Activated T-helper 2 cell treated with anti-CD3 and anti-CD28 coated beads, Interferon-gamma antibody, Interleukin-2, Interleukin-4, amounts not matched to agents 10 μg/mL and 5 μg/mL and 100 μg/mL, durations not matched to agents 14 hours and 24 hours and 36 hours (primary cell): ENCODE measurements around the gene DCTN4. TPM values are rescaled to one million over a fixed set of nuclear protein-coding genes. Genes with fewer than 3 reads are reported as not detected.
"Not testable (repeated sequence)": the region's sequence is repeated elsewhere in the genome, so short reads cannot be mapped to it uniquely, and the experiment has no call there.

Source experiments
- DNase-seq: peaks from one replicate; pipeline ENCODE4 v3.0.0; 2021; ENCODE audit warnings: low spot score
- H3K27ac Mint-ChIP-seq: one replicate; pipeline ENCODE4 v1.8.0; 2021; ENCODE audit warnings: mixed read lengths
- H3K27me3 Mint-ChIP-seq: one replicate; pipeline ENCODE4 v1.8.0; 2021; ENCODE audit warnings: low read depth, mixed read lengths
- H3K36me3 Mint-ChIP-seq: one replicate; pipeline ENCODE4 v1.8.0; 2021; ENCODE audit warnings: low read depth, mixed read lengths
- H3K4me1 Mint-ChIP-seq: one replicate; pipeline ENCODE4 v1.8.0; 2021; ENCODE audit warnings: low read depth, mixed read lengths
- H3K4me3 Mint-ChIP-seq: one replicate; pipeline ENCODE4 v1.8.0; 2021; ENCODE audit warnings: low read depth, mild to moderate bottlenecking, moderate library complexity, mixed read lengths
- H3K9me3 Mint-ChIP-seq: one replicate; pipeline ENCODE4 v1.8.0; 2021; ENCODE audit warnings: mixed read lengths
- intact Hi-C: fragments of 100-400 bp; cut with micrococcal nuclease; formaldehyde crosslinking; loops from one replicate; pipeline ENCODE4 v1.15.1; 2023
- total RNA-seq: library from RNA; stranded (reverse); gene quantifications from 2 replicates; pipeline ENCODE4 v1.2.3, GENCODE V29; 2022

The DCTN4 gene
- total RNA-seq = 40.9 and 44.7 TPM in 2 replicates

- DNase-seq = peak; percentile 90
- intact Hi-C loops = loop anchor here (1.0 to 2.0 kb wide), 6 partner anchors 16 to 495 kb away; partner anchors contain the start of genes GM2A, RBM22 and SMIM3
- H3K27me3 Mint-ChIP-seq = no peaks in the 10 kb centered on the region
- no peak within 1 kb of the TSS for H3K4me3 Mint-ChIP-seq
- no peaks in the 10 kb centered on the region for H3K9me3 Mint-ChIP-seq
- H3K36me3 Mint-ChIP-seq = peaks cover 34% of the 10 kb centered on the region
- no peak within 1 kb of the TSS for H3K27ac Mint-ChIP-seq
- peaks cover 36% of the 10 kb centered on the region for H3K4me1 Mint-ChIP-seq
These were observed at the start of gene DCTN4 for GRCh38 chr5:150758531-150759333. Gene DCTN4, minus strand, starts transcription at chr5:150759017. Its CDS starts 24 bp downstream, at chr5:150758993.

- H3K9me3 Mint-ChIP-seq = peaks cover 4% of the 10 kb centered on the region
- H3K4me1 Mint-ChIP-seq = peaks cover 12% of the 10 kb centered on the region
- DNase-seq = no peak
- no peak overlapping the region for H3K27ac Mint-ChIP-seq
- no peak overlapping the region for H3K4me3 Mint-ChIP-seq
- no peaks in the 10 kb centered on the region for H3K36me3 Mint-ChIP-seq
- H3K27me3 Mint-ChIP-seq = peaks cover 19% of the 10 kb centered on the region
- intact Hi-C loops = loop anchor here (5.0 kb wide), 1 partner anchor 242 kb away; no protein-coding TSS in a partner anchor
These were observed 45.6 kb upstream of the DCTN4 start for GRCh38 chr5:150804388-150804787.

GRCh38 chr5:150801117-150801927 lies 42.5 kb upstream of the DCTN4 start:
- no peak for DNase-seq
- H3K27me3 Mint-ChIP-seq = peaks cover 13% of the 10 kb centered on the region

GRCh38 chr5:150797384-150797783 lies 38.6 kb upstream of the DCTN4 start:
- Mint-ChIP-seq H3K9me3 (peaks cover 7% of the 10 kb centered on the region), H3K36me3 (peaks cover 35% of the 10 kb centered on the region), H3K4me3 (no peak overlapping the region), H3K27me3 (peaks cover 2% of the 10 kb centered on the region), H3K27ac (no peak overlapping the region), H3K4me1 (peaks cover 13% of the 10 kb centered on the region)
- intact Hi-C loops = no loop called here
- no peak for DNase-seq

More at GRCh38 chr5:150801117-150801927, 42.5 kb upstream of the DCTN4 start:
- peaks cover 13% of the 10 kb centered on the region for H3K4me1 Mint-ChIP-seq
- no peak overlapping the region for H3K27ac Mint-ChIP-seq
- H3K36me3 Mint-ChIP-seq = peaks cover 11% of the 10 kb centered on the region
- H3K4me3 Mint-ChIP-seq = no peak overlapping the region
- intact Hi-C loops = loop anchor here (1.0 to 5.0 kb wide), 2 partner anchors 46 to 239 kb away; no protein-coding TSS in a partner anchor
- peaks cover 4% of the 10 kb centered on the region for H3K9me3 Mint-ChIP-seq

- peaks cover 7% of the 10 kb centered on the region for H3K9me3 Mint-ChIP-seq
- no peak overlapping the region for H3K4me3 Mint-ChIP-seq
- intact Hi-C loops = no loop called here
- H3K36me3 Mint-ChIP-seq = peaks cover 43% of the 10 kb centered on the region
- H3K4me1 Mint-ChIP-seq = peaks cover 18% of the 10 kb centered on the region
- no peak for DNase-seq
- H3K27ac Mint-ChIP-seq = no peak overlapping the region
- H3K27me3 Mint-ChIP-seq = no peaks in the 10 kb centered on the region
These were observed 36.1 kb upstream of the DCTN4 start for GRCh38 chr5:150794927-150795326.

GRCh38 chr5:150793423-150793888 lies 34.6 kb upstream of the DCTN4 start:
- H3K4me3 Mint-ChIP-seq, intact Hi-C loops: not testable (repeated sequence)

GRCh38 chr5:150791536-150791935 lies 32.7 kb upstream of the DCTN4 start:
- Mint-ChIP-seq H3K36me3 (peaks cover 44% of the 10 kb centered on the region), H3K9me3 (peaks cover 7% of the 10 kb centered on the region), H3K4me3 (no peak overlapping the region), H3K27ac (no peak overlapping the region), H3K4me1 (peaks cover 39% of the 10 kb centered on the region), H3K27me3 (no peaks in the 10 kb centered on the region)
- intact Hi-C loops = loop anchor here (2.0 kb wide), 3 partner anchors 49 to 359 kb away; partner anchors contain the start of gene IRGM
- no peak for DNase-seq

More at GRCh38 chr5:150793423-150793888, 34.6 kb upstream of the DCTN4 start:
- not testable (repeated sequence) for H3K27ac Mint-ChIP-seq, DNase-seq, H3K9me3 Mint-ChIP-seq, H3K27me3 Mint-ChIP-seq
- peaks cover 33% of the 10 kb centered on the region for H3K4me1 Mint-ChIP-seq
- peaks cover 43% of the 10 kb centered on the region for H3K36me3 Mint-ChIP-seq

GRCh38 chr5:150789943-150790611 lies 31.3 kb upstream of the DCTN4 start:
- intact Hi-C loops = loop anchor here (1.0 to 2.0 kb wide), 5 partner anchors 10 to 361 kb away; partner anchors contain the start of gene IRGM
- Mint-ChIP-seq H3K36me3 (peaks cover 43% of the 10 kb centered on the region), H3K4me1 (peaks cover 44% of the 10 kb centered on the region), H3K27ac (peak overlapping the region; percentile 87), H3K27me3 (no peaks in the 10 kb centered on the region), H3K9me3 (peaks cover 12% of the 10 kb centered on the region), H3K4me3 (peak overlapping the region; percentile 49)
- peak; percentile 49 for DNase-seq

- intact Hi-C loops = no loop called here
These were observed 30.6 kb upstream of the DCTN4 start for GRCh38 chr5:150789450-150789849.

GRCh38 chr5:150788977-150789376 lies 30.2 kb upstream of the DCTN4 start:
- Mint-ChIP-seq H3K27me3 (no peaks in the 10 kb centered on the region), H3K36me3 (peaks cover 45% of the 10 kb centered on the region), H3K4me3 (no peak overlapping the region), H3K27ac (peak overlapping the region; percentile 87), H3K4me1 (peaks cover 52% of the 10 kb centered on the region), H3K9me3 (peaks cover 12% of the 10 kb centered on the region)
- DNase-seq = no peak
- intact Hi-C loops = no loop called here

More at GRCh38 chr5:150789450-150789849, 30.6 kb upstream of the DCTN4 start:
- H3K36me3 Mint-ChIP-seq = peaks cover 45% of the 10 kb centered on the region
- DNase-seq = no peak
- H3K27ac Mint-ChIP-seq = peak overlapping the region; percentile 87
- H3K27me3 Mint-ChIP-seq = no peaks in the 10 kb centered on the region
- H3K4me3 Mint-ChIP-seq = peak overlapping the region; percentile 49
- H3K4me1 Mint-ChIP-seq = peaks cover 48% of the 10 kb centered on the region
- H3K9me3 Mint-ChIP-seq = peaks cover 12% of the 10 kb centered on the region

GRCh38 chr5:150787656-150788055 lies 28.8 kb upstream of the DCTN4 start:
- H3K4me1 Mint-ChIP-seq = peaks cover 62% of the 10 kb centered on the region
- no peak overlapping the region for H3K4me3 Mint-ChIP-seq
- intact Hi-C loops = no loop called here
- DNase-seq = no peak
- H3K27me3 Mint-ChIP-seq = no peaks in the 10 kb centered on the region
- H3K9me3 Mint-ChIP-seq = peaks cover 5% of the 10 kb centered on the region
- peaks cover 38% of the 10 kb centered on the region for H3K36me3 Mint-ChIP-seq
- no peak overlapping the region for H3K27ac Mint-ChIP-seq

GRCh38 chr5:150786876-150787275 lies 28.1 kb upstream of the DCTN4 start:
- DNase-seq = no peak
- no peaks in the 10 kb centered on the region for H3K27me3 Mint-ChIP-seq
- intact Hi-C loops = no loop called here
- peaks cover 41% of the 10 kb centered on the region for H3K36me3 Mint-ChIP-seq
- H3K27ac Mint-ChIP-seq = no peak overlapping the region
- H3K4me1 Mint-ChIP-seq = peaks cover 68% of the 10 kb centered on the region
- H3K4me3 Mint-ChIP-seq = no peak overlapping the region
- peaks cover 5% of the 10 kb centered on the region for H3K9me3 Mint-ChIP-seq
